H1 (cell line): ENCODE data around the gene COMP. TPM values are rescaled to one million over a fixed set of nuclear protein-coding genes. Genes with fewer than 3 reads are reported as not detected.

Source experiments
- BRCA1 ChIP-seq: IDR thresholded peaks from 2 replicates; pipeline ENCODE4 v1.6.1; 2012; ENCODE audit warnings: low read depth, low read length, improper control_type of control experiment
- RFX5 ChIP-seq: IDR thresholded peaks from 2 replicates; pipeline ENCODE4 v1.6.1; 2011; ENCODE audit warnings: low read depth, low read length, improper control_type of control experiment, borderline replicate concordance
- SIRT6 ChIP-seq: IDR thresholded peaks from one replicate; pipeline ENCODE4 v1.7.1; 2012; ENCODE audit warnings: low read length, inconsistent platforms
- SP4 ChIP-seq: IDR thresholded peaks from 2 replicates; pipeline ENCODE4 v1.6.1; 2012; ENCODE audit warnings: low read length, inconsistent platforms
- SRF ChIP-seq: IDR thresholded peaks from 2 replicates; pipeline ENCODE4 v1.6.1; 2011; ENCODE audit warnings: mild to moderate bottlenecking, low read depth, low read length, moderate library complexity
- polyA plus RNA-seq, 7 experiments: library from polyadenylated mRNA; depleted of rRNA in 3 of 7; stranded (reverse) in 5 of 7; unstranded in 2 of 7; fragments of >200 nt in 5 of 7; fragments of 200-250 nt in 2 of 7; gene quantifications; 1 replicate in 5 of 7; 2 replicates in 1 of 7; 4 replicates in 1 of 7; pipeline versions ENCODE4 v1.2.1 to v1.2.3, GENCODE V29; 2011 to 2013; ENCODE audit warnings: missing spikeins in 2 of 7, mixed read lengths in 2 of 7
- total RNA-seq: library from RNA; stranded (reverse); fragmentation: NEBNext Ultra II Directional; extraction: Animal tissue kit (Norgen Biotek cat#: 25700); gene quantifications from 2 replicates; pipeline ENCODE4 v1.2.1, GENCODE V29; 2021

Gene COMP
- total and polyA plus RNA-seq, 2 of the 8 experiments (the other 6 are each of a cell fraction or from before 2014, with no cell fraction given), result 0.17 TPM

GRCh38 chr19:18833141-18833476 is 42.0 kb upstream of the COMP start (continued):
- no peak for TF ChIP-seq RFX5
- no peak for TF ChIP-seq SIRT6
- no peak for TF ChIP-seq SP4
- TF ChIP-seq SRF, result no peak
- TF ChIP-seq BRCA1, result no peak
